GM12864 (cell line): ENCODE measurements around the gene TBC1D22A.

ENCODE experiments used
- DNase-seq: peaks from one replicate; pipeline ENCODE4 v3.0.0-alpha.2; 2011; ENCODE audit warnings: low read depth
- H3K4me3 ChIP-seq: 2 replicates; pipeline ENCODE4 v1.5.1; 2011; ENCODE audit warnings: mild to moderate bottlenecking, low read depth, low read length, control low read depth
- CTCF ChIP-seq: IDR thresholded peaks from 2 replicates; pipeline ENCODE4 v1.5.1; 2011; ENCODE audit warnings: low read depth, mild to moderate bottlenecking, moderate library complexity, low read length, control low read depth, inconsistent platforms; ENCODE audit errors: missing control alignments

The TBC1D22A gene

GRCh38 chr22:46845296-46846149 lies 83.1 kb downstream of the TBC1D22A start:
- no peak overlapping the region for H3K4me3 ChIP-seq
- DNase-seq, result no peak
- no peak for TF ChIP-seq CTCF

- no peak overlapping the region for H3K4me3 ChIP-seq
- DNase-seq, result no peak
- no peak for TF ChIP-seq CTCF
Observed at GRCh38 chr22:46846150-46846831, 83.8 kb downstream of the TBC1D22A start.

- TF ChIP-seq CTCF, result no peak
- H3K4me3 ChIP-seq, result no peak overlapping the region
- DNase-seq, result no peak
Observed at GRCh38 chr22:46846832-46847355, 84.4 kb downstream of the TBC1D22A start.

GRCh38 chr22:46848197-46848596 lies 85.7 kb downstream of the TBC1D22A start:
- TF ChIP-seq CTCF, result no peak
- H3K4me3 ChIP-seq, result no peak overlapping the region

GRCh38 chr22:46849101-46849500 lies 86.7 kb downstream of the TBC1D22A start:
- H3K4me3 ChIP-seq, result no peak overlapping the region
- DNase-seq, result no peak
- no peak for TF ChIP-seq CTCF

More at GRCh38 chr22:46848197-46848596, 85.7 kb downstream of the TBC1D22A start:
- no peak for DNase-seq

GRCh38 chr22:46849951-46850350 lies 87.5 kb downstream of the TBC1D22A start:
- no peak for TF ChIP-seq CTCF
- no peak overlapping the region for H3K4me3 ChIP-seq
- DNase-seq, result no peak
